Muscle of leg (tissue), 11 donors: ENCODE measurements around the gene HOXB3. TPM values are rescaled to one million over a fixed set of nuclear protein-coding genes. Genes with fewer than 3 reads are reported as not detected.

Source experiments
- DNase-seq: peaks from one replicate; pipeline ENCODE4 v3.0.0; 2013
- H3K27ac ChIP-seq: one replicate; pipeline ENCODE4 v1.5.1; 2013; ENCODE audit warnings: mild to moderate bottlenecking, low read length, control low read depth
- H3K27me3 ChIP-seq: one replicate; pipeline ENCODE4 v1.6.1; 2013; ENCODE audit warnings: low read length; ENCODE audit not compliant: control insufficient read depth, insufficient read depth
- H3K36me3 ChIP-seq: one replicate; pipeline ENCODE4 v1.6.1; 2013; ENCODE audit warnings: low read length; ENCODE audit not compliant: control insufficient read depth, insufficient read depth
- H3K4me1 ChIP-seq: one replicate; pipeline ENCODE4 v1.6.1; 2013; ENCODE audit warnings: low read length; ENCODE audit not compliant: control insufficient read depth, insufficient read depth
- H3K4me3 ChIP-seq: one replicate; pipeline ENCODE4 v1.5.1; 2013; ENCODE audit warnings: low read length, control low read depth
- H3K9me3 ChIP-seq: replicated peaks from 2 replicates; pipeline ENCODE4 v1.6.1; 2013; ENCODE audit warnings: low read depth, low read length; ENCODE audit not compliant: control insufficient read depth
- WGBS: methylation state at CpG from one replicate; pipeline ENCODE4 v1.1.5; 2013; ENCODE audit warnings: missing lambda C conversion rate; ENCODE audit not compliant: insufficient coverage; 5-methylcytosine and 5-hydroxymethylcytosine counted together
- polyA plus RNA-seq, 8 donors: library from polyadenylated mRNA; unstranded; fragments of 120-200 nt; gene quantifications; one replicate each; pipeline versions ENCODE4 v1.2.1 to v1.2.3, GENCODE V29; 2013; ENCODE audit warnings: inconsistent platforms in 1 of 8, low replicate concordance in 1 of 8; ENCODE audit not compliant: insufficient read length in 8 of 8, insufficient read depth in 1 of 8
- total RNA-seq: library from RNA; stranded (reverse); fragments of 120-200 nt; gene quantifications from one replicate; pipeline ENCODE4 v1.2.4, GENCODE V29; 2013

The HOXB3 gene
- total and polyA plus RNA-seq, 9 donors, result 3.1 to 14.6 (median 9.4) TPM

GRCh38 chr17:48559122-48559839, 30.8 kb downstream of the HOXB3 start:
- Histone ChIP-seq H3K27ac (no peak overlapping the region), H3K4me1 (peaks cover 24% of the 10 kb centered on the region), H3K4me3 (no peak overlapping the region), H3K27me3 (peaks cover 89% of the 10 kb centered on the region), H3K36me3 (no peaks in the 10 kb centered on the region), H3K9me3 (no peaks in the 10 kb centered on the region)
- DNase-seq, result no peak
- WGBS, result 53% methylated on average over 8 of the region's 16 CpGs

- DNase-seq, result no peak
- Histone ChIP-seq H3K9me3 (no peaks in the 10 kb centered on the region), H3K4me1 (peaks cover 26% of the 10 kb centered on the region), H3K27me3 (peaks cover 92% of the 10 kb centered on the region), H3K4me3 (no peak overlapping the region), H3K36me3 (no peaks in the 10 kb centered on the region), H3K27ac (no peak overlapping the region)
- 77% methylated on average over 2 of the region's 2 CpGs for WGBS
Measured at GRCh38 chr17:48558831-48559121, 31.3 kb downstream of the HOXB3 start.

- Histone ChIP-seq H3K4me3 (no peak overlapping the region), H3K27ac (no peak overlapping the region), H3K27me3 (peaks cover 87% of the 10 kb centered on the region), H3K36me3 (no peaks in the 10 kb centered on the region), H3K9me3 (no peaks in the 10 kb centered on the region), H3K4me1 (peaks cover 23% of the 10 kb centered on the region)
- no peak for DNase-seq
- WGBS, result 73% methylated on average over 6 of the region's 13 CpGs
Measured at GRCh38 chr17:48558057-48558830, 31.8 kb downstream of the HOXB3 start.

- no peak overlapping the region for H3K27ac ChIP-seq
- WGBS, result 76% methylated on average over 2 of the region's 7 CpGs
- H3K27me3 ChIP-seq, result peaks cover 86% of the 10 kb centered on the region
- no peak for DNase-seq
- H3K36me3 ChIP-seq, result no peaks in the 10 kb centered on the region
- no peaks in the 10 kb centered on the region for H3K9me3 ChIP-seq
- peaks cover 28% of the 10 kb centered on the region for H3K4me1 ChIP-seq
- H3K4me3 ChIP-seq, result no peak overlapping the region
Measured at GRCh38 chr17:48556576-48557401, 33.3 kb downstream of the HOXB3 start.

GRCh38 chr17:48556229-48556575, 33.8 kb downstream of the HOXB3 start:
- no peak for DNase-seq
- Histone ChIP-seq H3K27me3 (peaks cover 86% of the 10 kb centered on the region), H3K4me3 (no peak overlapping the region), H3K27ac (no peak overlapping the region), H3K9me3 (no peaks in the 10 kb centered on the region), H3K36me3 (no peaks in the 10 kb centered on the region), H3K4me1 (peaks cover 28% of the 10 kb centered on the region)
- 100% methylated on average over 1 of the region's 5 CpGs for WGBS

GRCh38 chr17:48555258-48556228, 34.5 kb downstream of the HOXB3 start:
- 11% methylated on average over 9 of the region's 36 CpGs for WGBS
- Histone ChIP-seq H3K4me3 (peak overlapping the region; percentile 41), H3K4me1 (peaks cover 30% of the 10 kb centered on the region), H3K9me3 (no peaks in the 10 kb centered on the region), H3K27ac (peak overlapping the region; percentile 77), H3K27me3 (peaks cover 86% of the 10 kb centered on the region), H3K36me3 (peaks cover 3% of the 10 kb centered on the region)
- peak; percentile 88 for DNase-seq

GRCh38 chr17:48554412-48555257, 35.4 kb downstream of the HOXB3 start:
- Histone ChIP-seq H3K4me3 (peak overlapping the region; percentile 41), H3K27me3 (peaks cover 85% of the 10 kb centered on the region), H3K4me1 (peaks cover 31% of the 10 kb centered on the region), H3K36me3 (peaks cover 6% of the 10 kb centered on the region), H3K27ac (peak overlapping the region; percentile 77), H3K9me3 (no peaks in the 10 kb centered on the region)
- no peak for DNase-seq
- 24% methylated on average over 36 of the region's 44 CpGs for WGBS

- no CpG with 5 or more reads among the region's 1 CpG for WGBS
- peak overlapping the region; percentile 77 for H3K27ac ChIP-seq
- peaks cover 81% of the 10 kb centered on the region for H3K27me3 ChIP-seq
- no peaks in the 10 kb centered on the region for H3K9me3 ChIP-seq
- peaks cover 6% of the 10 kb centered on the region for H3K36me3 ChIP-seq
- no peak overlapping the region for H3K4me3 ChIP-seq
- no peak for DNase-seq
- peaks cover 31% of the 10 kb centered on the region for H3K4me1 ChIP-seq
Measured at GRCh38 chr17:48553826-48554225, 36.2 kb downstream of the HOXB3 start.

- no peak for DNase-seq
- 55% methylated on average over 3 of the region's 5 CpGs for WGBS
- peaks cover 6% of the 10 kb centered on the region for H3K36me3 ChIP-seq
- no peak overlapping the region for H3K4me3 ChIP-seq
- no peaks in the 10 kb centered on the region for H3K9me3 ChIP-seq
- peaks cover 80% of the 10 kb centered on the region for H3K27me3 ChIP-seq
- H3K4me1 ChIP-seq, result peaks cover 31% of the 10 kb centered on the region
- no peak overlapping the region for H3K27ac ChIP-seq
Measured at GRCh38 chr17:48553190-48553547, 36.9 kb downstream of the HOXB3 start.
